ENCODE measurements around the gene ADORA3. TPM values are rescaled to one million over a fixed set of nuclear protein-coding genes. Genes with fewer than 3 reads are reported as not detected.
"Not testable (repeated sequence)": the region's sequence is repeated elsewhere in the genome, so short reads cannot be mapped to it uniquely, and the experiment has no call there.

ADORA3 gene
- not detected in 2 replicates for total RNA-seq (2014; rRNA removed; shearing (Covaris generic))

DNA sequence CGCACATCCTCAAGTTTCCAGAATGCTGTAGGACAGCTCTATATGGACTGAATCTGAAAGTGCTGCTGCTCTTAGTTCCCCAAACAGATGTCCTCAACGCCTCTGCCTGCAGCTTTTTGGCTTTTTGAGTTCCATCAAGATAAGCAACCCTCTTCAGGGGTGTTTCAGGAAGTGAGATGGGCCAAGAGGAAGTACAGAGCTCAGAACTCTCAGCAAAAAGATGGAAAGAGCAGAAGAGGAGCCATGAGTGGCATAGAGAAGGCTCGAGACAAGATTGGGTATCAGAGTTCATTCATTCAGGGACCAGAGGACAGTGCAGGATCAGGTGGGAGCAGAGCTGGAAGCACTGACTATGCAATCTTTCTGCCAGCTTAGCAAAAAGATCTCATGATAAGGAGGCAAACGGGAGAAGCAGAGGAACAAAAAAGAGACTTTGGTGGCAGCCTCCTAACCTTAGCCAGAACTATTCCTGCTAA lies at the start of gene ADORA3, which contains the start of gene TMIGD3:
TSS of gene ADORA3 (minus strand) at position 49 of the 476 bp plus-strand sequence. CDS start 279 bp downstream, outside the sequence.
TSS of gene TMIGD3 (minus strand) at position 49 of the 476 bp plus-strand sequence. CDS start 279 bp downstream, outside the sequence.
- in situ Hi-C loops (cut with HindIII; ENCODE audit: low sequenced_read_pairs), result no loop called here
- no peak for DNase-seq (ENCODE audit: low spot score)

DNA sequence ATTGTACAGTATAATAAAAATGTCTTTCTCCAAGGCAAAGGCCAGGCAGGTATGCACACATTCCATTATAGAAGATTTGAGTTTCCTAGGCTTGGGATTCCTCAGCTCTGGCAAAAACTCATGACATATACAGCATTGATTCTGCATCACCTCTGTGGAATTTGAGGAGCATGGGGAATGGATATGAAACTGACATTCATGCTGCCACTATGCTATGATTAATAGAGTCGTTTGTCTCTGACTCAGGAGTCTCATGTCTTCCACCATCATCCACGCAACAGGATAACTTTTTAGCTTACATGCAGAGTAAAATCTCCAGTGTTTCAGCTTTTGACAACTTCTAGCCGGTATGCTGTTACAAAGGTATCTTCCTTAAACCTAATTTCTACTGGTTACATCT lies 49.8 kb upstream of the ADORA3 start:
- DNase-seq (ENCODE audit: low spot score), result no peak
- in situ Hi-C loops (cut with HindIII; ENCODE audit: low sequenced_read_pairs), result no loop called here

DNA sequence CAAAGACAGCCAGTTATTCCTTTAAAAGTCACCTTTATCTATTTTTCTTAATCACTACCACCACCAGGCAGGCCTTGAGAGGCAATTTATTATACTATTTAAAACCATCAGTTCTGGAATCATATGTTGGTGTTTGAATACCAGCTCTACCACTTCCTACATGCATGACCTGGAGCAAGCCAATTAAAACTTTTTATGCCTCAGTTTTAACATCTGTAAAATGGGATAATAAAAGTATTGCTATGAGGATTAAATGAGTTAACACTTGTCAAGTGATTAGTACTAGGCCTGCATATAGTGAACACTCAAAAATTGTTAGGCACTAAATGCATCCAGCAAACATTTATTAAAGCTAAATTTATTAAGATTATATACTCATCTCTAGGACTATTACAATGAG lies 49.2 kb upstream of the ADORA3 start:
- in situ Hi-C loops (cut with HindIII; ENCODE audit: low sequenced_read_pairs), result no loop called here
- no peak for DNase-seq (ENCODE audit: low spot score)

DNA sequence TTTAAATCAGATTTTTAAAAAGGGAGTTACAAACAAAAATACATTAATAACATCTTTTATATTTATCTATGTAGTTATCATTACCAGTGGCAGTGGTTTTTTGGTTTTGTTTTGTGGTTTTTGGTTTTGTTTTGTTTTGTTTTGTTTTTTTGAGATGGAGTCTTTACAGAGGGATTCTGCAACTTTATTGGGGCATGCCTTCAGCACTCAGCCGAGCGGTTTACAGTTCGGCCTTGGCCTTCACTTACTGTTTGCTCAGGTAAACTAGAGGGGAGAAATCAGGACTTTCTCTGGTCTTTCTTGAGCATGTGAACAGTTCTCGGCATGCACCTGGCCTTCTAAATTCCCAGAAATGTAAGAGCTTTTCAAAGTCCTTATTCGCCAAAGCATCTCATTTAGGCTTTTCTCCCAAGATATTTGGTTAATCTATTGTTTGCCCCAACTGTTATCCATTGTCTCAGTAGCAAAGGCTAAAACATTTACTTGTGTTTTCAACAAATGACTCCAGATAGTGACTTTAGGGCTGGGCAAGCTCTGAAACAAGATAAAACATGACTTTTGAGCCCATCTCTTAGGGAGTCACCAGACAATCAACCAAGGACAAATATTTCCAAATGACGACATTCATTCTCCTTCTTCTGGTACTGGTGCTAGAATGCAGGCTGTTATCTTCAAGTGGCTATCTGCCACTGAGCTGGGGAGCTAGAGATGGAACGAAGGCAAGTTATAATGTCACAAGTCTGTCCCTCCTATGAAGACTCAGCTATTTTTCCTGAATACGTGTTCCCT lies 48.4 kb upstream of the ADORA3 start:
- DNase-seq (ENCODE audit: low spot score), result no peak
- in situ Hi-C loops (cut with HindIII; ENCODE audit: low sequenced_read_pairs), result no loop called here

DNA sequence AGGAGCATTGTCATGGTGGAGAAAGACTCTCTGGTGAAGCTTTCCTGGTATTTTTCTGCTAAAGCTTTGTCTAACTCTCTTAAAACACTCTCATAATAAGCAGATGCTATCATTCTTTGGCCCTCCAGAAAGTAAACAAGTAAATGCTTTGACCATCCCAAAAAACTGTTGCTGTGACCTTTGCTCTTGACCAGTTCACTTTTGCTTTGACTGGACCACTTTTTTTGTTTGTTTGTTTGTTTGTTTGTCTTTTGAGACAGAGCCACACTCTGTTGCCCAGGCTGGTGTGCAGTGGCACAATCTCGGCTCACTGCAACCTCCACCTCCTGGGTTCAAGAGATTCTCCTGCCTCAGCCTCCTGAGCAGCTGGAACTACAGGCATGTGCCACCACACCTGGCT lies 44.4 kb upstream of the ADORA3 start:
- in situ Hi-C loops (cut with HindIII; ENCODE audit: low sequenced_read_pairs); DNase-seq (ENCODE audit: low spot score): not testable (repeated sequence)

DNA sequence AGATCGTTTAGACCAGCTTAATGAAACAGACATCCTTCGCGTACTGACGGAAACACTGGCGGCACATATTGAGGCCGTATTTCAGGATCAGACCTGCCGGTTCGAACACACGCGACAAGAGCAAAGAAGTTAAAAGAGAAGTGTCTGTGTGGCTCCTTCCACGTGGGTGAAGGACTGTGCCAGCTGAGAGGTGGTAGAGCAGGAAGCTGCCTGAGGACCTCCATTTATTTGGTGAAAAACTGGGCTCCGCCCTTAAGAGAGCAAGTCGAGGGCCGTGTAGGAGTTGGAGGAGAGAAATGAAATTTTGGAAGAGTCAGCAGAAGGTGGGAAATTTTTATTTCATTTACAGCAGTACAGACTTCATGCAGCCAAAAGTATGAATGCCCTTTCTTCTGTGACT lies 38.8 kb upstream of the ADORA3 start:
- in situ Hi-C loops (cut with HindIII; ENCODE audit: low sequenced_read_pairs), result no loop called here

DNA sequence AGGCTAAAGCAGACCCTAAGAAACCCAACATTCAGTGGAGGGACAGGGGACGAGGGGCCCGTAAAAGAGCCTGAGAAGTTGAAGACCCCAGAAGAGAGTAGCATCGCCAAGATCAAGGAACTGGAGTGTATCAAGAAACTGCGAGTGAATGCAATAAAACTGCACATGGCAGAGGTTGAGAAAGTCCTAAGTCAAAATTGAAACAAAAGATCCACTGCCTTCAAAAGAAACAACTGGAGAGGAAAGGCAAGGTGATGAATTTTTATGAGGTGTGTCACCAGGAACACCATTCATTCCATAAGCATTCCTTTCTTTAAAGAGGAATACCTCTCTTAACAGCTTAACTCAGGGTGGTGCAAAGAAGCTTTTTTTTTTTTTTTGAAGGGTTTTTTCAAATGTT lies 38.3 kb upstream of the ADORA3 start:
- peak; percentile 36 for DNase-seq (ENCODE audit: low spot score)
- in situ Hi-C loops (cut with HindIII; ENCODE audit: low sequenced_read_pairs), result no loop called here

More for the DNA sequence above, 38.8 kb upstream of the ADORA3 start:
- DNase-seq (ENCODE audit: low spot score), result peak; percentile 27

DNA sequence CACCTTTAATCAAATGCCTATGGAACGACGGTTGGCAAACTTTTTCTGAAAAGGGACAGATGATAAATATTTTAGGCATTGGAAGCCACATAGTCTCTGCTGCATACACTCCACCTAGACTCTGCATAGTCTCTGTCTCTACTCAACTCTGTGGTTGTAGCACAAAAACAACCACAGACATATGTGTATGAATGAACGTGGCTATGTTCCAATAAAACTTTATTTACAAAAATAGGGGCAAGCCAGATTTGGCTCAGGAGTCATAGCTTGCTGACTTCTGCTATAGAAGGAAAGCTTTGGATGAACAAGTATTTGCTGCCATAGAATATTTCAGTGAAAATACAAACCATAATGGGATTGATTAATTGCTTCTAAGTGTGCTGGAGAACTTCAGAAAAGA lies 37.5 kb upstream of the ADORA3 start:
- DNase-seq (ENCODE audit: low spot score), result no peak
- in situ Hi-C loops (cut with HindIII; ENCODE audit: low sequenced_read_pairs), result no loop called here

DNA sequence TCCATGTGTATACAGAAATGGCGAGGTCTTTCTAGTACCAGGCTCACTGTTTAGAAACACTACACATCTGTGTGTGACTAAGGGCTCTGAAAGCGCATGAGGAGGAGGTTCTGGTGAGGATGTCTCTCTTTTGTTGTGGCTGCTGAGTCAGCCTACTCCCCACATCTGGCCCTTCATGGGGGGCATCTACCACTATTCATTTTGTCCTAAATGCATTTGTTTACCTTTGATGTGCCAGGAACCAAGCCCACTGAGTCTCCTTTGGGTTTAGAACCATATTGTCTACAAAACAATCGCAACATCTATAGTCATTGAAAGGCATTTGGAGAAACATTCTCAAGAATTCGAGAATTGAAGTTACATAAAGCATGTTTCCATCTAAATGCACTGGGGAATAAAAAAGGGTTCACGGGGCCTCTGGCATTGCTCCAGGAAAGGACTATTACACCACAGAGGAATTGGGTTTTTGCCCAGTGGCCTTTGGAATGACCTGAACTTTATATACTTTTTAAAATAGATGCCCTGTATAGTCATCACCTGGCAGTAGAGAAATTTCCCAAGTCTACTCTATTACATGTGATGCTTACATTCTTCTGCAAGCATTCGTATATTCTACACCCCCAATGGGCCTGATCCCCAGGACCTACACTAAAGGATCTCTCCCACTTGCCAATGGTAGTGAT lies 35.1 kb upstream of the ADORA3 start:
- in situ Hi-C loops (cut with HindIII; ENCODE audit: low sequenced_read_pairs), result no loop called here
- DNase-seq (ENCODE audit: low spot score), result no peak

DNA sequence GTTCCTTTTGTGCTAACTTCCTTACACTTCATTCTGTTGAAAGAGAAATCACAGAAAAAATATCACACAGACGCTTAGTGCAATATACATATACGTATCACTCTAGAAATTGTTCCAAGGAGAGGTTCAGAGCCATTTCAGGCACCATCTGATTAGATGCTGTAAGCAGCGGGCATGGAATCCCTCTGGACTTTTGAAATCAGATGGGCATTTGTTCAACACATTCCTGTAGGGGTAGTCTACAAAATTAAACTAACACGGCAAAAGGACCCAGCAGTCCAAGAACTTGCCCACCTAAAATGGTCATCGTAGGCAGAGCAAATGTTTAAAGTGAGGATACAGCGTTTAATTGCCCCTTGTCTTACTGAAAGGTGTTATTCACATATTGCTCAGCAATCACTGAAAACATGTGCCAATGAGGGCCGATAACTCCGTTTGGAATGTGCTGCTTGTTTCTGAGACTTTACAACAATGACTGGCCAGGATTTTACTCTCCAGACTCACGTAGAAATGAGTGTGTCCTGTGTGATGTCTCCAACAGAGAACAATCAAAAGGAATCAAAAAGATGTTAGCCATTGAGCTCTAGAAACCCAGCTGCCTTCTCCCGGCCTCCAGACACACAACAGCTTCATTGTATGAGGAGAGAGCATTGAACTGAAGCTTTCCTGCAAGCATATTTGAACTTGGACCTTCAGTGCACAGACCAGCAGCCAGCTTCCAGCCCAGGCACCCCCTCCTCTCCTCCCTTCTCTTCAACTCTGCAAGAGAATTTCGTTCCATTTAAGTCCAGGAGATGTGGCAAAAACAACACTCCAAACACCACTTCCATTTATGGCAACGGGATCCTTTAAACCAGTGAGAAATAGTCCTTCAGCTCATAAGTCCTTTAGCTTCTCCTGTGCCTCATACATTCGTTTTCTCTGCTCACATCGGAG lies 32.1 kb upstream of the ADORA3 start:
- in situ Hi-C loops (cut with HindIII; ENCODE audit: low sequenced_read_pairs), result no loop called here
- DNase-seq (ENCODE audit: low spot score), result no peak

DNA sequence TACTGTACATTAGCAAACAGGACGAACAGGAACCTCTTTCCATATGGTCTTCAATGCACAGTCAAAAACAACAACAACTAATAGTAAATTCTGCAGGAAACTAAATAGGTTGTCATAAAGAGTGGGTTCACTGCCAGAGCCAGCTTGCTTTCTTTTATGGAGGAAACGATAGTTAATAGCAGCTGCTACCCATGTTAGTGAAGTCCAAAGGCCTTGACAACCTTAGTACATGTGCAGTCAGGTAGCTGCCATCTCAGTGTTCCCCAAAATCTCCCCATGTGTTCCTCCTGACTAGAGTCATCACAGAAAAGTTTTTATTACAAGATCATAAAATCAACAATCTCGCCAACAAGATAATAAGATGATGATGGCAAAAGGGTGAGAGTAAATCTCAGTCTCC lies 16.6 kb upstream of the ADORA3 start:
- in situ Hi-C loops (cut with HindIII; ENCODE audit: low sequenced_read_pairs), result no loop called here
- DNase-seq (ENCODE audit: low spot score), result no peak

DNA sequence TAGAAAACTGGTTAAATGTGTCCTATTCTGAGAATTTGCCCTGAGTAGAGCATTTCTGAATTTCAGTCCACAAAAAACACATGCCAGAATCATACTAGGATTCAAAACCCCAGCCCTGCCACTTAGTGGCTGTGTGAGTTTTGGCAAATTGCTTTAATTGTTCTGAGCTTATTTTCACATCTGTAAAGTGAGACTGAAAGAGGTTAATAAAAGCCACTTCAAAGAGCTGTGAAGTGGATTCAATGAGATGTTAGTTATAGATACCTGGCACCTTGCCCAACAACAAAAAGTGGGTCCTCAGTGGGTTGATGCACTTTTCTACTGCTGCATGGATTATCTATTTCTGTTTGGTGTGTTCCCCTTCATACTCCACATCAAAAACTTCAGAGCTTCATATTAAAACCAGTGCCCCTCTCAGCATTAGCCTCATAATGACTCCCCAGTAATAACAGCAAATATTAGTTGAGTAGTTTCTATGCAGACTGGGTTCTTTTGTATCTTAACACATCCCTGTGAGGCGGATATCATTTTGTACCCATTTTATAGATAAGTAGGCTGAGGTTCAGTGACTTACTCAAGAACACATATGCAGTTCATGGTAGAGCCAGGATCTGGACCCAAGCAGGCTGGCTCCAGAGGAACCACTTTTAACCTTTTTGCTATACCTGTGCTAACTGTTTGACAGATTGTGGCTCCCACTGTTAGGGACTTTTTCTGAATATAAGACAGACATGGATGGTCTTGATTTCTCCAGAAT lies 14.2 kb upstream of the ADORA3 start:
- DNase-seq (ENCODE audit: low spot score), result no peak

DNA sequence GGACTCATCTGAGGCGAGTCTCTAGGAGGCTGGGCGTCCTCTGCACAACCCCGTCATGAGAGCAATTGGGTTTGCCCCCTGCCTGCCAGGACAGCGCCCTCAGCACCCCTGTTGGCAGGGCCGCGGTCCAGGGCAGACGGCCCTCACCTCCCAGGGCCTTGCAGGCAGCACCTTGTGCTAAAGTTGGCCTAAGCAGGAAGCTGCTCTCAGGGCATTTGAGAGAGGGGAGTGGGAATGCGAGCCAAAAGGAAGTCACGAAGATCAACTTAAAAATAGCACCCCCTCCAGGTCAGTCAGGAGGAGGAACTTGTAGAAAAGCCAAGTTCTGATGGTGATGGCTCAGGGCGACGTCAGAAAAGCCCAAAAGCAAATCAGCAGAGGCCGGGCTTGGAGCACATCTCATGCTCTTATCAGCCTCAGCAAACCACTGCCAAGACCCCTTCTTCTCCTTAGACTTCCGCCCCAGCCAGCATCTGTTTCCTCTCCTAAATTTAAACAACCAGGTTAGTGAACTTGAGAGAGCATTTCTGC lies 12.6 kb upstream of the ADORA3 start:
- in situ Hi-C loops (cut with HindIII; ENCODE audit: low sequenced_read_pairs), result no loop called here
- peak; percentile 24 for DNase-seq (ENCODE audit: low spot score)

More for the DNA sequence above, 14.2 kb upstream of the ADORA3 start:
- in situ Hi-C loops (cut with HindIII; ENCODE audit: low sequenced_read_pairs), result no loop called here

DNA sequence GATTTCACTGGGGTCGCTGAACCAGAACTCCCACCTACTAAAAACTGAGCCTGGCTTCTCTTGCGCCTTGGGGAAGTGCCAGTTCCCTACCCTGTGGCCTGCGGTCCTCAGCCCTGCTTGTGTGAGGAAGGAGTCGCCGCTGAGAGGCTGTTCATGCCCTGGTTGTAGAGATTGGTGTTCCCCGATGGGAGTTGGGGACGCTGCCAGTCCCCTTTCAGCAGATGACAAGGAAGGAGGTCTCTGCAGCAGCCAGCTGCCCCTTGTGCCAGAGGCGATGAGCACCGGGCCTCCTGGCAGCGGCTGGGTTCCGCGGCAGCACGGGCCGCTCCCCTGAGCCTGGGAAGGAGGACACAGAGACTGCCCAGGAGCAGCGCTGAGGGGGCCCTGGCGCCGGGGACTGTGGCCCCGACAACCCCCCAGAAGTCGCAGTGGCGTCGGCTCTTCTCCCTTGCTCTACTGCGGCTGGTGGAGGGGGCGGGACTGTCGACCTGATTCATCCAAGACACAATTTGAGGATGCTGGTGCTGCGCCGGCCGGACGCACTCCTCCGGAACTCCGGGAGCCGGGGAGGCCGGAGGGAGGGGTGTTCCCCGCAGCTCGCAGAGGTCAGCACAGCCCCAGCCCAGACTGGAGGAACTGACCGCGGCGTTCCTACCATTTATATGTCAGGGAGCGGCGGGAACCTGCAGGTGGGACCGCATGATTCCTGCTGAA lies 12.0 kb upstream of the ADORA3 start:
- peak; percentile 44 for DNase-seq (ENCODE audit: low spot score)
- in situ Hi-C loops (cut with HindIII; ENCODE audit: low sequenced_read_pairs), result no loop called here

DNA sequence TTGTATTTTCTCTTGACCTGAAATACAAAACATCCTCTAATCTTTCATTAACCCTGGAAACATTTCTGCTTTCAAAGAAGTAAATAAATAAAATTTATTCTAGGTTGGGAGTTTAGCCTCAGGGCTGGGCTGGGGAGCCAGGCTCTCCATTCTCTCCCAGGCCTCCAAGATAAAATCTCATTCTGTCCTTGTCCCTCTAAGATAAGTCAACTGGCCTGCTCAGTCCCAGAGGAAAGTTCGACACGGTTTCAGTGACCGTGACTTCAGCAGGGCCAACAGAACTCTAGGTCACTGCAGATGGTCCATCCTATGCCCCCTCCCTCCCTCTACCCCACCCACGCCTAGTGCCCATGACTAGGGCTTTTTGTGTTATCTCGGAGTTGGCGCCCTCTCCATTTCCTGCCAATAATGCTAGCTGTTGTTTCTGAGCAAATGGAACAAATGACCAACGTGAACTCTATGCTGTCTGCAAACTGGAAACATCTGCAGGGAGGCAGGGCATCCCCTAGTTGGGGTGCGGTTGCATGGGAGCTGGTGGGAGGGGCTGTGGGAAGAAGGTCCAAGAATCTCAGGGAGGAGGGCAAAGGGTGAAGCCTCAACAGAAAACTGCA lies 10.1 kb upstream of the ADORA3 start:
- DNase-seq (ENCODE audit: low spot score), result no peak
- in situ Hi-C loops (cut with HindIII; ENCODE audit: low sequenced_read_pairs), result no loop called here

DNA sequence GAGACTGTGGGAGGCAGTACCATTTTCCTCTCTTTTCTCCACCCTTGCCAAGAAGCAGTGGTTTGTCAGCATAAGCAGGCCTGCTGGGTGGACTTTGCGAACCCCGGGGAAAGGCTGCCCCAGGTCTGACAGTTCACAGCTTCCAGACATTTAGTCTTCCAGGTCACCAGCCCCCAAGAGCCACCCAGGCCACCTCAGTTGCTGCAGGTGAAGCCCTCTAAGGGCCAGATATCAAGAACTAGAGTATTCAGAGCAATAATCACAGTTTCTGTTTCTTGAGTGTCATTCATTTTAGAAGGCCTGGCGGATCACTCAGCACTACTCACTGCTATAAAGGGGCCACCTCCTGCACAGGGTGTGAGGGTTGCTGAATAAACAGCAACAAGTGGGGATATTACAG lies 9.5 kb upstream of the ADORA3 start:
- DNase-seq (ENCODE audit: low spot score), result no peak
- in situ Hi-C loops (cut with HindIII; ENCODE audit: low sequenced_read_pairs), result no loop called here

DNA sequence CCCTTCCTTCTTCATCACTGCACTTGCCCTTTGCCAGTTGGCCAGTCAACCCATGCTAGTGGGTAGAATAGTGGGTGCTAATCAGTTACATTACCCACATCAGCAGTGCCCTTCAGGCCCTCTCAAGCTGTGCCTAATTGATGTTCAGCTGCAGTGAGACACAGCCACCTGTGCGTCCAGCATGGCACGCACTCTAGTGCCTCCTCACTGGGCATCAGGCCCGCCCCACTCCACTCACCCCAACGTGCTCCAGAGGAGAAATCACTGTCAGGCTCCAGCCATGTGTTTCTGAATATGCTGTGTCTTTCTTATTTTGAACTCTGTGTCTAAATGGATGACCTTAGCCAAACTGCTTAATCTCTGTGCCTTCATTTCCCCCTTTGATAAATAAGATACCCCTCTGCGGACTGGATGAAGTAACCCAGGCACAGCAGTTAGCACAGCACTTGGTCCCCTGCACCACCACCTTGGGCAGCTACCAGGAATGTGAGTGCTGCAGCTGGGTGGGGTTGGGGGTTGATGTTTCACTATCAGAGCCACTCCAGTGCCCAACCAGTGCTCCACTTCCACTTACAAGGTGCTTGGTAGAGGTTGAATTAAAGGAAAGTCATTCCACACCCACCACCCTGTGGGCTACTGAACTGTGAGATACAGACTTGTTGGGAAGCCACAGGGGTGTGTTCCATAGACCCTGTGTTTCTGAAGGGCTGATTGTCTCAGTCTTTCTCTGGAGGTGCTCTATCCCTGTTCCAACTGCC lies 8.9 kb upstream of the ADORA3 start:
- in situ Hi-C loops (cut with HindIII; ENCODE audit: low sequenced_read_pairs), result no loop called here

More for the DNA sequence above, 8.9 kb upstream of the ADORA3 start:
- no peak for DNase-seq (ENCODE audit: low spot score)
